ENCODE measurements around the gene DUOX1.
A peak's percentile ranks its signal among the peaks of the same experiment; 100 is the strongest.

DUOX1 gene

DNA sequence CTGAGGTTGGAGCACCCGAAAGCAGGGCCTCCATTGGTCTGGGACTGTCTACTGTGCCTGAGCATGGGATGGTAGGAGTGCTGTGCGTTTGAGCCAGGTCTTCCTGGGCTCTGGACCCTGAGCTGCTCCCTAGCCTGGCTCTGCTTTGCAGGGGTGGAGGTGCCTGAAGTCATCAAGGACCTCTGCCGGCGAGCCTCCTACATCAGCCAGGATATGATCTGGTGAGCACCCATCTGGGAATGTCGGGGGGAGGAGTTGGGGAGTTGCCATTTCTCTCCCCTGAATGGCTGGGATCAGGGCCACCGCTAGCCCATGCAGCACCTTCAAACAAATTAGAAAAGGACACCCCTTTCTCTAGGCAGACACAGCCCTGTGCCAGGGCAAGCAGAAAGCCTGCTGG is 20.7 kb downstream of the DUOX1 start:
- Mint-ChIP-seq H3K27me3 (ENCODE audit: low read depth) (peaks cover 12% of the 10 kb centered on the region), H3K27ac (no peak overlapping the region), H3K36me3 (ENCODE audit: low read depth) (no peaks in the 10 kb centered on the region), H3K4me1 (no peaks in the 10 kb centered on the region), H3K9me3 (no peaks in the 10 kb centered on the region), H3K4me3 (no peak overlapping the region)
- TF ChIP-seq, protein P1, sequence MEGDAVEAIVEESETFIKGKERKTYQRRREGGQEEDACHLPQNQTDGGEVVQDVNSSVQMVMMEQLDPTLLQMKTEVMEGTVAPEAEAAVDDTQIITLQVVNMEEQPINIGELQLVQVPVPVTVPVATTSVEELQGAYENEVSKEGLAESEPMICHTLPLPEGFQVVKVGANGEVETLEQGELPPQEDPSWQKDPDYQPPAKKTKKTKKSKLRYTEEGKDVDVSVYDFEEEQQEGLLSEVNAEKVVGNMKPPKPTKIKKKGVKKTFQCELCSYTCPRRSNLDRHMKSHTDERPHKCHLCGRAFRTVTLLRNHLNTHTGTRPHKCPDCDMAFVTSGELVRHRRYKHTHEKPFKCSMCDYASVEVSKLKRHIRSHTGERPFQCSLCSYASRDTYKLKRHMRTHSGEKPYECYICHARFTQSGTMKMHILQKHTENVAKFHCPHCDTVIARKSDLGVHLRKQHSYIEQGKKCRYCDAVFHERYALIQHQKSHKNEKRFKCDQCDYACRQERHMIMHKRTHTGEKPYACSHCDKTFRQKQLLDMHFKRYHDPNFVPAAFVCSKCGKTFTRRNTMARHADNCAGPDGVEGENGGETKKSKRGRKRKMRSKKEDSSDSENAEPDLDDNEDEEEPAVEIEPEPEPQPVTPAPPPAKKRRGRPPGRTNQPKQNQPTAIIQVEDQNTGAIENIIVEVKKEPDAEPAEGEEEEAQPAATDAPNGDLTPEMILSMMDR (IDR thresholded peaks at IDR 0.05; ENCODE audit: unreplicated experiment in 3 of 3) = no peak

DNA sequence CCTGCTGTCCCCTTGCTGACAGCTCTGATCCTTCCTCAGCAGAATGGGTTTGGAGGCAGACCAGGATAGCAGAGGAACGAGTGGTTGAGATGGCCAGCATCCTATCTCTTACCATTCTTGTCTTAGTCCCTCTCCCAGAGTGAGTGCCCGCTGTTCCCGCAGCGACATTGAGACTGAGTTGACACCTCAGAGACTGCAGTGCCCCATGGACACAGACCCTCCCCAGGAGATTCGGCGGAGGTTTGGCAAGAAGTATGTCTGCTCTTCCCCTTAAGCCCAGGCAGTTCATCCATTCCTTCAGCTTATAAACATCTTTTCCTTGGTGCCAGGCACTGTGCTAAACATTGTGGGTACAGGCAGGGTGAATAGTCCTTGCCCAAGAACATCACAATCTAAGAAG is 21.2 kb downstream of the DUOX1 start:
- TF ChIP-seq, protein P1 (IDR thresholded peaks at IDR 0.05; ENCODE audit: unreplicated experiment in 3 of 3) = no peak
- peaks cover 11% of the 10 kb centered on the region for H3K27me3 Mint-ChIP-seq (ENCODE audit: low read depth)
- H3K27ac Mint-ChIP-seq = no peak overlapping the region
- H3K4me3 Mint-ChIP-seq = no peak overlapping the region
- no peaks in the 10 kb centered on the region for H3K36me3 Mint-ChIP-seq (ENCODE audit: low read depth)
- no peaks in the 10 kb centered on the region for H3K9me3 Mint-ChIP-seq
- H3K4me1 Mint-ChIP-seq = no peaks in the 10 kb centered on the region

DNA sequence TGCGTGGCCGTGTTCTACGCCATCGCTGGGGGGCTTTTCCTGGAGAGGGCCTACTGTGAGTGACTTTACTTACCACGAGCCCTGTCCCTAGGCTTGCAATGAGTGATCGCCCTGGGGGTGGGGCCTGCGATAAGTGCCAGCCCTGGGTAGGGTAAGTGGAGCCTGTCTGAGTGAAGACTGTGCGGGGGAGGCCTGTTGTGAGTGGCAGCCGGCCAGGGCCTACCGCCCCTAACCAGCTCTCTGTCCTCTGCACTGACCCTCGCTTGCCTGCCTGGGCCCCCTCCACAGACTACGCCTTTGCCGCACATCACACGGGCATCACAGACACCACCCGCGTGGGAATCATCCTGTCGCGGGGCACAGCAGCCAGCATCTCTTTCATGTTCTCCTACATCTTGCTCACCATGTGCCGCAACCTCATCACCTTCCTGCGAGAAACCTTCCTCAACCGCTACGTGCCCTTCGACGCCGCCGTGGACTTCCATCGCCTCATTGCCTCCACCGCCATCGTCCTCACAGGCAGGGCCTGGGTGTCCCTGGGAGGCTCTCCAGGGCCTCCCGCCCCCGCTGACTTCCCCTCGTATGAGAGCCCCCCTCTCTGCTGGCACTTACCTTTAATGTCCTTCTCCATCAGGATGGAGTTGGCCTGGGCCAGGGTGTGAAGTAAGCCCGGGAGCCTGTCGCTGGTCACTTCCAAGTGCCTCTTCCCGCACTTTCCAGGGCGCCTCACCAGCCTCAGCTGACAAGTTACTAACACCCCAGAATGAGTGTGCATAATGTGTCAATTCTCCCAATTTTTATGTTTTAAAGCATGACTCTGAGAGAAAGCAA is 22.4 kb downstream of the DUOX1 start:
- Mint-ChIP-seq H3K27me3 (ENCODE audit: low read depth) (peaks cover 11% of the 10 kb centered on the region), H3K4me3 (no peak overlapping the region), H3K9me3 (no peaks in the 10 kb centered on the region), H3K36me3 (ENCODE audit: low read depth) (no peaks in the 10 kb centered on the region), H3K27ac (peak overlapping the region in 1 of 3 experiments; percentile 33), H3K4me1 (peaks cover 5% of the 10 kb centered on the region)
- TF ChIP-seq, protein P1 (IDR thresholded peaks at IDR 0.05; ENCODE audit: unreplicated experiment in 3 of 3) = no peak

DNA sequence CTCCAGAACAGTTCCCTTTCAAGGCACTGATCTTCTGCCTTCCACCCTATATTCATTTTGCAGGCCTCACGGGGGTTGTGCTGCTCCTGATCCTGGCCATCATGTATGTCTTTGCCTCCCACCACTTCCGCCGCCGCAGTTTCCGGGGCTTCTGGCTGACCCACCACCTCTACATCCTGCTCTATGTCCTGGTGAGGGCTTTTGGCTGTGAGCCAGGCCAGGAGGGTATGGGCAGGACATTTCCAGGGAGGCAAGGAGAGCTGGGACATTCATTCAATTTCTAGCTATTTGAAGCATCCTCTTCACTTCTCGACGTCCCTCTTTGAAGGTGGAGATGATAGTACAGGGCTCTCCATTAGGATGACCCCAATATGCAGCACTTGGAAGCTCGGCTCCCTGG is 25.9 kb downstream of the DUOX1 start:
- Mint-ChIP-seq H3K4me1 (peaks cover 5% of the 10 kb centered on the region), H3K27ac (no peak overlapping the region), H3K9me3 (no peaks in the 10 kb centered on the region), H3K4me3 (no peak overlapping the region), H3K36me3 (ENCODE audit: low read depth) (no peaks in the 10 kb centered on the region), H3K27me3 (ENCODE audit: low read depth) (peaks cover 7% of the 10 kb centered on the region)
- TF ChIP-seq, protein P1 (IDR thresholded peaks at IDR 0.05; ENCODE audit: unreplicated experiment in 3 of 3) = no peak

DNA sequence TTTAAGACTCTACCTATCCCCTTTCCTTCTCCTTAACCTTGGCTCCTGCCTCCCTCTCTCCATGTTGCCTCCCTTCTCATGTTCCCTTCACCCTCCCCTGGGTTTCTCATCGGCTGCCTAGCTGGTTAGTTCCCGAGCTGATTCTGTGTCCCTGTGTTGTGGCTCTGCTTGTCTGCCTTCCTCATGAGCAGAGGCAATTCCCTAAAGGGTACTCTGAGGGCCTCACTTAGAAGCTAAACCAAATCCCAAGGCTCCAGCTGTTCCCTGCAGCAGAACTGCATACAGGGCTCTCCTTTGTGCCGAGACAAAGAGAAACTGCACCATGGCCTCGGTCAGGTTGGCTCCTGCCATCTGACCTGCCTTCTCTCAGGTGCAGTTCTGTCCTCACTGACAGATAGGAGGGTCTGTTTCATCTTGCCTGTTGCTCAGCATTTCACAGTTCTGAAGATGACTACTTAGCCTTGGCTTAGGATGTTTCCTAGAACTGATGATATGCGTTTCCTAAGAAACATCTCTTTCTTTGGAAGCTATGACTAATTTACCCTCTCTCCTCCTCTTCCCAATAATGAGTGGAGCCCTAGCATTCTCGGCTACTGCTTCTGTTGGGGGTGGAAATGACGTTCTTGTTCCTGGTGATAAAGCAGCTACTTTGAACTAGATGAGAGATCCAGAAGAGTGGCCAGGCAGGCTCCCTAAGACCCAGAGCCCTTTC is 27.1 kb downstream of the DUOX1 start:
- Mint-ChIP-seq H3K27me3 (ENCODE audit: low read depth) (peaks cover 7% of the 10 kb centered on the region), H3K36me3 (ENCODE audit: low read depth) (no peaks in the 10 kb centered on the region), H3K9me3 (no peaks in the 10 kb centered on the region), H3K4me3 (no peak overlapping the region), H3K4me1 (peaks cover 5% of the 10 kb centered on the region), H3K27ac (no peak overlapping the region)
- TF ChIP-seq, protein P1 (IDR thresholded peaks at IDR 0.05; ENCODE audit: unreplicated experiment in 3 of 3) = no peak
